OCI-LY3 (cell line): ENCODE results near the gene ZNG1B.
"Not testable (repeated sequence)": the region's sequence is repeated elsewhere in the genome, so short reads cannot be mapped to it uniquely, and the experiment has no call there.

ENCODE experiments used
- EZH2phosphoT487 ChIP-seq: fragments of 200-600 bp; shearing (Covaris generic); IDR thresholded peaks from 2 replicates; pipeline ENCODE4 v1.6.1; 2018; ENCODE audit warnings: antibody characterized with exemption, mixed run types, low read depth
- TF ChIP-seq, protein P1 (sequence below): fragments of 200-600, 300-600 bp; sonication (generic); IDR thresholded peaks from 2 replicates; pipeline ENCODE4 v1.5.1; 2014; ENCODE audit warnings: antibody characterized with exemption, low read length, low read depth

DNA sequence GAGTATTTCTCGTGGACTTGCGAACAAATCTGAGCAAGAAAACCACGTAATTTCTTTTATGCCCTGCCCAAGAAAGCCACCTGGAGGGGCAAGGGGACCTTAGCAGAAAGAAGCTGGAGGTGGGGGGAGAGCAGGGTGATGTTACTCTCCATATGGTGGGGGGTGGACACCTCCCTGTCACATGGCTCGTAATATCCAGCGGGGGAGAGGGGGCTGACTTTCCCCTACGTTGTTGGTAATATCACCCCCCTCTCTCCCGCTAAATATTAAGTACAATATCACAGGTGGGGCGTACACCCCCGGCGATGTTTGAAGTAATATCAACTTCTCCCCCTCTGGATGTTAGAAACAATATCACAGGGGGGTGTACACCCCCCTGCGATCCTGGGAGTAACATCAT lies 70.7 kb downstream of the ZNG1B start:
- TF ChIP-seq, protein P1, sequence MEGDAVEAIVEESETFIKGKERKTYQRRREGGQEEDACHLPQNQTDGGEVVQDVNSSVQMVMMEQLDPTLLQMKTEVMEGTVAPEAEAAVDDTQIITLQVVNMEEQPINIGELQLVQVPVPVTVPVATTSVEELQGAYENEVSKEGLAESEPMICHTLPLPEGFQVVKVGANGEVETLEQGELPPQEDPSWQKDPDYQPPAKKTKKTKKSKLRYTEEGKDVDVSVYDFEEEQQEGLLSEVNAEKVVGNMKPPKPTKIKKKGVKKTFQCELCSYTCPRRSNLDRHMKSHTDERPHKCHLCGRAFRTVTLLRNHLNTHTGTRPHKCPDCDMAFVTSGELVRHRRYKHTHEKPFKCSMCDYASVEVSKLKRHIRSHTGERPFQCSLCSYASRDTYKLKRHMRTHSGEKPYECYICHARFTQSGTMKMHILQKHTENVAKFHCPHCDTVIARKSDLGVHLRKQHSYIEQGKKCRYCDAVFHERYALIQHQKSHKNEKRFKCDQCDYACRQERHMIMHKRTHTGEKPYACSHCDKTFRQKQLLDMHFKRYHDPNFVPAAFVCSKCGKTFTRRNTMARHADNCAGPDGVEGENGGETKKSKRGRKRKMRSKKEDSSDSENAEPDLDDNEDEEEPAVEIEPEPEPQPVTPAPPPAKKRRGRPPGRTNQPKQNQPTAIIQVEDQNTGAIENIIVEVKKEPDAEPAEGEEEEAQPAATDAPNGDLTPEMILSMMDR, result not testable (repeated sequence)
- not testable (repeated sequence) for TF ChIP-seq EZH2phosphoT487
